ENCODE measurements around the gene NRM.

NRM gene

DNA sequence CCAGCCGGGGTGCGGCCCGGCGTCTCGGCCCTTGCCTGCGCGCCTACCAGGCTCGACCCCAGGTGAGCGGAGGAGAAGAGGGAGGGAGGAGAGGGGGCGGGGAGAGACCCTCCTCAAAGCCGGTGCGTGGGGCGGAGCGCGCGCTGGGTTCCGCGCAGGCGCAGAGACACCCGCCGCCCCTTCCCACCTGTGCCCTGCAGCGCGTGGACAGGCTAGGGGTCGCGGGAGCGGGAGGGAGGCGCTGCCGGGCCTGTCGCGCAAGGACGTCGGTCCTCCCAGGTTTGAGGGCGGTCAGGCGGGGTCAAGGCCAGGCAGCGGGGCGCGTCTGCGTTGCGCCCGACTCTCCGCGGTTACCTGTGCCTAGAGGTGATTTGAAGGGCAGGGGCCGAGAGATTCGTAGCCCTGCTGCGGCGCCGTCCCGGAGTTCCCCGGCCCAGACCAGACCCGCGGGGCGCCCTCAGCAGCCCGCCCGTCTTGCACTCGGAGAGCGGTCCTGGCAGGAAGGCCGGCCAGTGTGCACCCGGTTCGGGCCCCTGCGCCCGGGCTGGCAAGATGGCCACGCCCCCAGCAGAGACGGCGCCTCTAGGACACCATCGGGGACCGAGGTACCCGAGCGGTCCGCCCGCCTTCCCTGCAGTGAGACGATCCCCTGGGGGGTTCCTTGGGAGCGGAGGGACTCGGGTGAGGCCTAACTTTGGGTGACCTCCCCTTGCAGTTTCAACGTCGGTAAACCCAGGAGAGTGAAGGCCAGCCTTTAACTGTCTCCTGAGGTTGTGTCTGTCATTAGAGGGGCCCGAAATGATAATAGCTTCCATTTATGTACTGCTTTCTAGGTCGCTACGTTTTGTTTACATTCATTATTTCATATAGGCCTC is 43.3 kb downstream of the NRM start (continued):
- TF ChIP-seq, protein P1, sequence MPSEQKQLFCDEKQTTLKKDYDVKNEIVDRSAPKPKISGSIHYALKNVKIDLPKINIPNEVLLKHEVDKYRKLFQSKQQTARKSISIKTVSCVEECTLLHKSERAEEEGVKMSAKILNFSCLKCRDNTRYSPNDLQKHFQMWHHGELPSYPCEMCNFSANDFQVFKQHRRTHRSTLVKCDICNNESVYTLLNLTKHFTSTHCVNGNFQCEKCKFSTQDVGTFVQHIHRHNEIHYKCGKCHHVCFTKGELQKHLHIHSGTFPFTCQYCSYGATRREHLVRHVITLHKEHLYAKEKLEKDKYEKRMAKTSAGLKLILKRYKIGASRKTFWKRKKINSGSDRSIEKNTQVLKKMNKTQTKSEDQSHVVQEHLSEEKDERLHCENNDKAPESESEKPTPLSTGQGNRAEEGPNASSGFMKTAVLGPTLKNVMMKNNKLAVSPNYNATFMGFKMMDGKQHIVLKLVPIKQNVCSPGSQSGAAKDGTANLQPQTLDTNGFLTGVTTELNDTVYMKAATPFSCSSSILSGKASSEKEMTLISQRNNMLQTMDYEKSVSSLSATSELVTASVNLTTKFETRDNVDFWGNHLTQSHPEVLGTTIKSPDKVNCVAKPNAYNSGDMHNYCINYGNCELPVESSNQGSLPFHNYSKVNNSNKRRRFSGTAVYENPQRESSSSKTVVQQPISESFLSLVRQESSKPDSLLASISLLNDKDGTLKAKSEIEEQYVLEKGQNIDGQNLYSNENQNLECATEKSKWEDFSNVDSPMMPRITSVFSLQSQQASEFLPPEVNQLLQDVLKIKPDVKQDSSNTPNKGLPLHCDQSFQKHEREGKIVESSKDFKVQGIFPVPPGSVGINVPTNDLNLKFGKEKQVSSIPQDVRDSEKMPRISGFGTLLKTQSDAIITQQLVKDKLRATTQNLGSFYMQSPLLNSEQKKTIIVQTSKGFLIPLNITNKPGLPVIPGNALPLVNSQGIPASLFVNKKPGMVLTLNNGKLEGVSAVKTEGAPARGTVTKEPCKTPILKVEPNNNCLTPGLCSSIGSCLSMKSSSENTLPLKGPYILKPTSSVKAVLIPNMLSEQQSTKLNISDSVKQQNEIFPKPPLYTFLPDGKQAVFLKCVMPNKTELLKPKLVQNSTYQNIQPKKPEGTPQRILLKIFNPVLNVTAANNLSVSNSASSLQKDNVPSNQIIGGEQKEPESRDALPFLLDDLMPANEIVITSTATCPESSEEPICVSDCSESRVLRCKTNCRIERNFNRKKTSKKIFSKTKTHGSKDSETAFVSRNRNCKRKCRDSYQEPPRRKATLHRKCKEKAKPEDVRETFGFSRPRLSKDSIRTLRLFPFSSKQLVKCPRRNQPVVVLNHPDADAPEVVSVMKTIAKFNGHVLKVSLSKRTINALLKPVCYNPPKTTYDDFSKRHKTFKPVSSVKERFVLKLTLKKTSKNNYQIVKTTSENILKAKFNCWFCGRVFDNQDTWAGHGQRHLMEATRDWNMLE (tag by site-specific recombination; conservative IDR thresholded peaks at IDR 0.05; ENCODE audit: low read depth): no peak
- TF ChIP-seq, protein P2, sequence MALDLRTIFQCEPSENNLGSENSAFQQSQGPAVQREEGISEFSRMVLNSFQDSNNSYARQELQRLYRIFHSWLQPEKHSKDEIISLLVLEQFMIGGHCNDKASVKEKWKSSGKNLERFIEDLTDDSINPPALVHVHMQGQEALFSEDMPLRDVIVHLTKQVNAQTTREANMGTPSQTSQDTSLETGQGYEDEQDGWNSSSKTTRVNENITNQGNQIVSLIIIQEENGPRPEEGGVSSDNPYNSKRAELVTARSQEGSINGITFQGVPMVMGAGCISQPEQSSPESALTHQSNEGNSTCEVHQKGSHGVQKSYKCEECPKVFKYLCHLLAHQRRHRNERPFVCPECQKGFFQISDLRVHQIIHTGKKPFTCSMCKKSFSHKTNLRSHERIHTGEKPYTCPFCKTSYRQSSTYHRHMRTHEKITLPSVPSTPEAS (tag by site-specific recombination; IDR thresholded peaks at IDR 0.05): 0 out of 2 replicates have a peak, but pooled peaks have one; percentile 12
- TF ChIP-seq ZXDB (tag by site-specific recombination; IDR thresholded peaks at IDR 0.05) (peak; percentile 98), FEZF1 (tag by site-specific recombination; IDR thresholded peaks at IDR 0.05) (no peak), ZNF658 (tag by site-specific recombination; IDR thresholded peaks at IDR 0.05) (no peak), ZSCAN23 (tag by site-specific recombination; IDR thresholded peaks at IDR 0.05) (no peak), ZNF76 (tag by site-specific recombination; IDR thresholded peaks at IDR 0.05; ENCODE audit: borderline replicate concordance, low read depth) (peak; percentile 76), ZNF404 (tag by site-specific recombination; IDR thresholded peaks at IDR 0.05) (no peak), YY1 (tag by site-specific recombination; IDR thresholded peaks at IDR 0.05) (peak; percentile 60; the same call in 1 of the 2 replicates), ZFP41 (tag by site-specific recombination; IDR thresholded peaks at IDR 0.05; ENCODE audit: borderline replicate concordance) (no peak), HOXA7 (CRISPR knock-in tag; IDR thresholded peaks at IDR 0.05; ENCODE audit: borderline replicate concordance) (no peak), ZNF621 (tag by site-specific recombination; IDR thresholded peaks at IDR 0.05) (no peak), ZNF654 (tag by site-specific recombination; IDR thresholded peaks at IDR 0.05; ENCODE audit: low read depth) (no peak), ZNF24 (tag by site-specific recombination; IDR thresholded peaks at IDR 0.05) (no peak)
- TF ChIP-seq, protein P3, sequence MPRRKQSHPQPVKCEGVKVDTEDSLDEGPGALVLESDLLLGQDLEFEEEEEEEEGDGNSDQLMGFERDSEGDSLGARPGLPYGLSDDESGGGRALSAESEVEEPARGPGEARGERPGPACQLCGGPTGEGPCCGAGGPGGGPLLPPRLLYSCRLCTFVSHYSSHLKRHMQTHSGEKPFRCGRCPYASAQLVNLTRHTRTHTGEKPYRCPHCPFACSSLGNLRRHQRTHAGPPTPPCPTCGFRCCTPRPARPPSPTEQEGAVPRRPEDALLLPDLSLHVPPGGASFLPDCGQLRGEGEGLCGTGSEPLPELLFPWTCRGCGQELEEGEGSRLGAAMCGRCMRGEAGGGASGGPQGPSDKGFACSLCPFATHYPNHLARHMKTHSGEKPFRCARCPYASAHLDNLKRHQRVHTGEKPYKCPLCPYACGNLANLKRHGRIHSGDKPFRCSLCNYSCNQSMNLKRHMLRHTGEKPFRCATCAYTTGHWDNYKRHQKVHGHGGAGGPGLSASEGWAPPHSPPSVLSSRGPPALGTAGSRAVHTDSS (tag by site-specific recombination; IDR thresholded peaks at IDR 0.05): no peak
- TF ChIP-seq, protein P4, sequence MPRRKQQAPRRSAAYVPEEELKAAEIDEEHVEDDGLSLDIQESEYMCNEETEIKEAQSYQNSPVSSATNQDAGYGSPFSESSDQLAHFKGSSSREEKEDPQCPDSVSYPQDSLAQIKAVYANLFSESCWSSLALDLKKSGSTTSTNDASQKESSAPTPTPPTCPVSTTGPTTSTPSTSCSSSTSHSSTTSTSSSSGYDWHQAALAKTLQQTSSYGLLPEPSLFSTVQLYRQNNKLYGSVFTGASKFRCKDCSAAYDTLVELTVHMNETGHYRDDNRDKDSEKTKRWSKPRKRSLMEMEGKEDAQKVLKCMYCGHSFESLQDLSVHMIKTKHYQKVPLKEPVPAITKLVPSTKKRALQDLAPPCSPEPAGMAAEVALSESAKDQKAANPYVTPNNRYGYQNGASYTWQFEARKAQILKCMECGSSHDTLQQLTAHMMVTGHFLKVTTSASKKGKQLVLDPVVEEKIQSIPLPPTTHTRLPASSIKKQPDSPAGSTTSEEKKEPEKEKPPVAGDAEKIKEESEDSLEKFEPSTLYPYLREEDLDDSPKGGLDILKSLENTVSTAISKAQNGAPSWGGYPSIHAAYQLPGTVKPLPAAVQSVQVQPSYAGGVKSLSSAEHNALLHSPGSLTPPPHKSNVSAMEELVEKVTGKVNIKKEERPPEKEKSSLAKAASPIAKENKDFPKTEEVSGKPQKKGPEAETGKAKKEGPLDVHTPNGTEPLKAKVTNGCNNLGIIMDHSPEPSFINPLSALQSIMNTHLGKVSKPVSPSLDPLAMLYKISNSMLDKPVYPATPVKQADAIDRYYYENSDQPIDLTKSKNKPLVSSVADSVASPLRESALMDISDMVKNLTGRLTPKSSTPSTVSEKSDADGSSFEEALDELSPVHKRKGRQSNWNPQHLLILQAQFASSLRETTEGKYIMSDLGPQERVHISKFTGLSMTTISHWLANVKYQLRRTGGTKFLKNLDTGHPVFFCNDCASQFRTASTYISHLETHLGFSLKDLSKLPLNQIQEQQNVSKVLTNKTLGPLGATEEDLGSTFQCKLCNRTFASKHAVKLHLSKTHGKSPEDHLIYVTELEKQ (tag by site-specific recombination; IDR thresholded peaks at IDR 0.05; ENCODE audit: borderline replicate concordance): no peak; the same call in 1 of the 2 replicates
- TF ChIP-seq, protein P5, sequence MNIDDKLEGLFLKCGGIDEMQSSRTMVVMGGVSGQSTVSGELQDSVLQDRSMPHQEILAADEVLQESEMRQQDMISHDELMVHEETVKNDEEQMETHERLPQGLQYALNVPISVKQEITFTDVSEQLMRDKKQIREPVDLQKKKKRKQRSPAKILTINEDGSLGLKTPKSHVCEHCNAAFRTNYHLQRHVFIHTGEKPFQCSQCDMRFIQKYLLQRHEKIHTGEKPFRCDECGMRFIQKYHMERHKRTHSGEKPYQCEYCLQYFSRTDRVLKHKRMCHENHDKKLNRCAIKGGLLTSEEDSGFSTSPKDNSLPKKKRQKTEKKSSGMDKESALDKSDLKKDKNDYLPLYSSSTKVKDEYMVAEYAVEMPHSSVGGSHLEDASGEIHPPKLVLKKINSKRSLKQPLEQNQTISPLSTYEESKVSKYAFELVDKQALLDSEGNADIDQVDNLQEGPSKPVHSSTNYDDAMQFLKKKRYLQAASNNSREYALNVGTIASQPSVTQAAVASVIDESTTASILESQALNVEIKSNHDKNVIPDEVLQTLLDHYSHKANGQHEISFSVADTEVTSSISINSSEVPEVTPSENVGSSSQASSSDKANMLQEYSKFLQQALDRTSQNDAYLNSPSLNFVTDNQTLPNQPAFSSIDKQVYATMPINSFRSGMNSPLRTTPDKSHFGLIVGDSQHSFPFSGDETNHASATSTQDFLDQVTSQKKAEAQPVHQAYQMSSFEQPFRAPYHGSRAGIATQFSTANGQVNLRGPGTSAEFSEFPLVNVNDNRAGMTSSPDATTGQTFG (tag by site-specific recombination; IDR thresholded peaks at IDR 0.05; ENCODE audit: borderline replicate concordance): no peak
- TF ChIP-seq, protein P6, sequence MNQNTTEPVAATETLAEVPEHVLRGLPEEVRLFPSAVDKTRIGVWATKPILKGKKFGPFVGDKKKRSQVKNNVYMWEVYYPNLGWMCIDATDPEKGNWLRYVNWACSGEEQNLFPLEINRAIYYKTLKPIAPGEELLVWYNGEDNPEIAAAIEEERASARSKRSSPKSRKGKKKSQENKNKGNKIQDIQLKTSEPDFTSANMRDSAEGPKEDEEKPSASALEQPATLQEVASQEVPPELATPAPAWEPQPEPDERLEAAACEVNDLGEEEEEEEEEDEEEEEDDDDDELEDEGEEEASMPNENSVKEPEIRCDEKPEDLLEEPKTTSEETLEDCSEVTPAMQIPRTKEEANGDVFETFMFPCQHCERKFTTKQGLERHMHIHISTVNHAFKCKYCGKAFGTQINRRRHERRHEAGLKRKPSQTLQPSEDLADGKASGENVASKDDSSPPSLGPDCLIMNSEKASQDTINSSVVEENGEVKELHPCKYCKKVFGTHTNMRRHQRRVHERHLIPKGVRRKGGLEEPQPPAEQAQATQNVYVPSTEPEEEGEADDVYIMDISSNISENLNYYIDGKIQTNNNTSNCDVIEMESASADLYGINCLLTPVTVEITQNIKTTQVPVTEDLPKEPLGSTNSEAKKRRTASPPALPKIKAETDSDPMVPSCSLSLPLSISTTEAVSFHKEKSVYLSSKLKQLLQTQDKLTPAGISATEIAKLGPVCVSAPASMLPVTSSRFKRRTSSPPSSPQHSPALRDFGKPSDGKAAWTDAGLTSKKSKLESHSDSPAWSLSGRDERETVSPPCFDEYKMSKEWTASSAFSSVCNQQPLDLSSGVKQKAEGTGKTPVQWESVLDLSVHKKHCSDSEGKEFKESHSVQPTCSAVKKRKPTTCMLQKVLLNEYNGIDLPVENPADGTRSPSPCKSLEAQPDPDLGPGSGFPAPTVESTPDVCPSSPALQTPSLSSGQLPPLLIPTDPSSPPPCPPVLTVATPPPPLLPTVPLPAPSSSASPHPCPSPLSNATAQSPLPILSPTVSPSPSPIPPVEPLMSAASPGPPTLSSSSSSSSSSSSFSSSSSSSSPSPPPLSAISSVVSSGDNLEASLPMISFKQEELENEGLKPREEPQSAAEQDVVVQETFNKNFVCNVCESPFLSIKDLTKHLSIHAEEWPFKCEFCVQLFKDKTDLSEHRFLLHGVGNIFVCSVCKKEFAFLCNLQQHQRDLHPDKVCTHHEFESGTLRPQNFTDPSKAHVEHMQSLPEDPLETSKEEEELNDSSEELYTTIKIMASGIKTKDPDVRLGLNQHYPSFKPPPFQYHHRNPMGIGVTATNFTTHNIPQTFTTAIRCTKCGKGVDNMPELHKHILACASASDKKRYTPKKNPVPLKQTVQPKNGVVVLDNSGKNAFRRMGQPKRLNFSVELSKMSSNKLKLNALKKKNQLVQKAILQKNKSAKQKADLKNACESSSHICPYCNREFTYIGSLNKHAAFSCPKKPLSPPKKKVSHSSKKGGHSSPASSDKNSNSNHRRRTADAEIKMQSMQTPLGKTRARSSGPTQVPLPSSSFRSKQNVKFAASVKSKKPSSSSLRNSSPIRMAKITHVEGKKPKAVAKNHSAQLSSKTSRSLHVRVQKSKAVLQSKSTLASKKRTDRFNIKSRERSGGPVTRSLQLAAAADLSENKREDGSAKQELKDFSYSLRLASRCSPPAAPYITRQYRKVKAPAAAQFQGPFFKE (tag by site-specific recombination; IDR thresholded peaks at IDR 0.05; ENCODE audit: borderline replicate concordance): no peak
